ENCODE data around the gene PHACTR1.

PHACTR1 gene

GRCh38 chr6:12865117-12865516 is 148.6 kb downstream of the PHACTR1 start:
- DNase-seq, result no peak

- DNase-seq, result no peak
These were observed 149.2 kb downstream of the PHACTR1 start for GRCh38 chr6:12865671-12866181.

GRCh38 chr6:12866422-12867029 is 150.0 kb downstream of the PHACTR1 start:
- DNase-seq, result no peak

GRCh38 chr6:12869816-12870432 is 153.4 kb downstream of the PHACTR1 start:
- no peak for DNase-seq

- no peak for DNase-seq
These were observed 157.1 kb downstream of the PHACTR1 start for GRCh38 chr6:12873691-12874090.

- no peak for DNase-seq
These were observed 158.5 kb downstream of the PHACTR1 start for GRCh38 chr6:12875051-12875450.

- no peak for DNase-seq
These were observed 162.2 kb downstream of the PHACTR1 start for GRCh38 chr6:12878741-12879140.

GRCh38 chr6:12882761-12883290 is 166.3 kb downstream of the PHACTR1 start:
- DNase-seq, result no peak

GRCh38 chr6:12884983-12885382 is 168.4 kb downstream of the PHACTR1 start:
- DNase-seq, result no peak

- DNase-seq, result no peak
These were observed 170.6 kb downstream of the PHACTR1 start for GRCh38 chr6:12886961-12887775.

GRCh38 chr6:12890171-12890790 is 173.7 kb downstream of the PHACTR1 start:
- DNase-seq, result peak; percentile 19

GRCh38 chr6:12891595-12891994 is 175.0 kb downstream of the PHACTR1 start:
- no peak for DNase-seq

- DNase-seq, result no peak
These were observed 175.6 kb downstream of the PHACTR1 start for GRCh38 chr6:12892151-12892550.

GRCh38 chr6:12893036-12893435 is 176.5 kb downstream of the PHACTR1 start:
- DNase-seq, result no peak

GRCh38 chr6:12895721-12896120 is 179.2 kb downstream of the PHACTR1 start:
- no peak for DNase-seq

GRCh38 chr6:12896208-12896733 is 179.7 kb downstream of the PHACTR1 start:
- no peak for DNase-seq

GRCh38 chr6:12898603-12899002 is 182.0 kb downstream of the PHACTR1 start:
- DNase-seq, result no peak

GRCh38 chr6:12899046-12899833 is 182.7 kb downstream of the PHACTR1 start:
- no peak for DNase-seq

GRCh38 chr6:12903246-12903645 is 186.7 kb downstream of the PHACTR1 start:
- no peak for DNase-seq

GRCh38 chr6:12909833-12910232 is 193.3 kb downstream of the PHACTR1 start:
- no peak for DNase-seq

- no peak for DNase-seq
These were observed 194.9 kb downstream of the PHACTR1 start for GRCh38 chr6:12911427-12911826.

- no peak for DNase-seq
These were observed 196.6 kb downstream of the PHACTR1 start for GRCh38 chr6:12913201-12913600.

Measured in activated naive CD4-positive, alpha-beta T cell treated with Interleukin-2 at 50 U/mL for 16 hours (primary cell).